ENCODE data around the gene OR4X1.
"Not testable (repeated sequence)": the region's sequence is repeated elsewhere in the genome, so short reads cannot be mapped to it uniquely, and the experiment has no call there.

Gene OR4X1, protein sequence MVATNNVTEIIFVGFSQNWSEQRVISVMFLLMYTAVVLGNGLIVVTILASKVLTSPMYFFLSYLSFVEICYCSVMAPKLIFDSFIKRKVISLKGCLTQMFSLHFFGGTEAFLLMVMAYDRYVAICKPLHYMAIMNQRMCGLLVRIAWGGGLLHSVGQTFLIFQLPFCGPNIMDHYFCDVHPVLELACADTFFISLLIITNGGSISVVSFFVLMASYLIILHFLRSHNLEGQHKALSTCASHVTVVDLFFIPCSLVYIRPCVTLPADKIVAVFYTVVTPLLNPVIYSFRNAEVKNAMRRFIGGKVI

GRCh38 chr11:48263423-48263911 lies at the start of gene OR4X1:
OR4X1 (plus strand) TSS chr11:48263861; CDS start chr11:48263861, 0 bp downstream.
- DNase-seq (ENCODE audit: low read depth) = no peak

- DNase-seq (ENCODE audit: low read depth) = no peak
These were observed 47.2 kb upstream of the OR4X1 start, which contains the start of gene OR4B1 for GRCh38 chr11:48216510-48216909. OR4B1 (plus strand) TSS chr11:48216810; CDS start chr11:48216810, 0 bp downstream.

DNA sequence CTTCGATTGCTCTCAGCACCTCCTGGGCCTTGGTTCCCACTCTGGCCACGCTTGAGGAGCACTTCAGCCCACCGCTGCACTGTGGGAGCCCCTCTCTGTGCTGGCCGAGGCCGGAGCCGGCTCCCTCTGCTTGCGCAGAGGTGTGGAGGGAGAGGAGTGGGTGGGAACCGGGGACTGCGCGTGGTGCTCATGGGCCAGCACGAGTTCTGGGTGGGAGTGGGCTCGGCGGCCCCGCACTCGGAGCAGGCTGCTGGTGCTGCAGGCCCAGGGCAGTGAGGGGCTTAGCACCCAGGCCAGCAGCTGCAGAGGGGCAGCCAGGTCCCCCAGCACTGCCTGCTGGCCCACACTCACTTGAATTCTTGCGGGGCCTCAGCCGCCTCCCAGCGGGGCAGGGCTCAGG lies 34.9 kb upstream of the OR4X1 start:
- DNase-seq (ENCODE audit: low read depth) = no peak

- not testable (repeated sequence) for DNase-seq (ENCODE audit: low read depth)
These were observed 33.6 kb upstream of the OR4X1 start for GRCh38 chr11:48230057-48230456.

- DNase-seq (ENCODE audit: low read depth) = no peak
These were observed 25.9 kb upstream of the OR4X1 start for GRCh38 chr11:48237727-48238126.

GRCh38 chr11:48242501-48242900 lies 21.2 kb upstream of the OR4X1 start:
- no peak for DNase-seq (ENCODE audit: low read depth)

- no peak for DNase-seq (ENCODE audit: low read depth)
These were observed 18.9 kb upstream of the OR4X1 start, which contains the start of gene OR4X2 for GRCh38 chr11:48244804-48245203. OR4X2 (plus strand) TSS chr11:48245104; CDS start chr11:48245104, 0 bp downstream.

DNA sequence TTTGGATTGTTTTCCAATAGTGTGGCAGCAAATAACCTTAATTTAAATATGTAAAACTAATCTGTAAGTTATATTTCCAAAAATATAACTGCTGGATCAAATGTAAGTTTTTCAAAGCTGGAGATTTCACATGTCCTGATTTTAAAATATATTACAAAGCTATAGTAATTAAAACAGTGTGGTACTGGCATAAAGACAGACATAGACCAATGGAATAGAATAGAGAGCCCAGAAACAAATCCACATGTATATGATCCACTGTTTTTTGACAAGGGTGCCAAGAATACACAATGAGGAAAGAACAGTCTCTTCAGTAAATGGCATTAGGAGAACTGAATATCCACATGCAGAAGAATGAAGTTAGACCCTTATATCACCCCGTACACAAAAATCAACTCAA lies 14.8 kb upstream of the OR4X1 start:
- no peak for DNase-seq (ENCODE audit: low read depth)

DNA sequence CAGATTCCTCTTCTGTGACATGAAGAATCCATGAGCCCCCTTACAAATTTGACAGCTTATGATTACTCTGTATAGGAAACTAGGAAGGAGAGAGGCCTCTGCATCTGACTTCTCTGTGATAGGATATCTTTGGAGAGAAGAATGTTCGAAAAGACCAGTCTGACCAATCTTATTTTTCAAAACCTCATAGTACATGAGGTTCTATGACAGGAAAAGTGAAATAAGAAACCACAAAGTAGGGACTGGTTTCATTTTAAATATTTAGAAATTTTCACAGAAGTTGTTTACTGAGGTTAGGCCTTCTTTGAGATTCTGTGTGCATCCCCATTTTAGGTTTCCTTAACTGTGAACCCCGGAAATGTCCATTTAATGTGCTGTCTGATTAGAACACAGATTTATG lies 2.1 kb upstream of the OR4X1 start:
- DNase-seq (ENCODE audit: low read depth) = no peak

DNA sequence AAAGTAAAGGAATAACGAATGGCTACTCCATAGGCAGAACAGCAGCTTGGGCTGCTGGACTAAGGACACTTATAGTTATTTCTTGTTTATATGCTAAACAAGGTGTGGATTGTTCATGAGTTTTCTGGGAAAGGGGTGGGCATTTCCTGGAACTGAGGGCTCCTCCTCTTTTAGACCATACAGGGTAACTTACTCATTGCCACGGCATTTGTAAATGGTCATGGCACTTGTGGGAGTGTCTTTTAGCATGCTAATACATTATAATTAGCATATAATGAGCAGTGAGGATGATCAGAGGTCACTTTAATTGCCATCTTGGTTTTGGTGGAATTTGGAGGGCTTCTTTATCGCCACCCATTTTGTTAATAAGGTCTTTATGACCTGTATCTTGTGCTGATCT lies 7.0 kb downstream of the OR4X1 start:
- DNase-seq (ENCODE audit: low read depth) = no peak

DNA sequence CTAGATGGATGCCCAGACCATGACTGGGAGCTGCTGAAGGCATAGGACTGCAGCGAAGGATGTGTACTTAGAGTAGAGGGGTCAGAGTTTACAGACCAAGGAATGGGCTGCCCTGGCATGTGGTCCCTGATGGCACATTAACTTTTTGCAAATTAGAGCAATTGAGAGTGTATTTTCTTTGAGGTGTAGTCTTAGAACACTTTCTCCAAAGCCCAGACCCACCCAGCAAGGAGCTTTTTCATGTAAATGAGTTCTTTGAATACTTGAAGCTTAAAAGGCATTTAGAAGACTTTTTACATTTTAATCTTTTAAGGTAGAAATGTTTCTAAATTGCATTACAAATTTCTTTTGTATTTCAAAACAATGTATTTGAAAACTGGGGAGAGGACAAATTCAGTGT lies 8.9 kb downstream of the OR4X1 start:
- no peak for DNase-seq (ENCODE audit: low read depth)

DNA sequence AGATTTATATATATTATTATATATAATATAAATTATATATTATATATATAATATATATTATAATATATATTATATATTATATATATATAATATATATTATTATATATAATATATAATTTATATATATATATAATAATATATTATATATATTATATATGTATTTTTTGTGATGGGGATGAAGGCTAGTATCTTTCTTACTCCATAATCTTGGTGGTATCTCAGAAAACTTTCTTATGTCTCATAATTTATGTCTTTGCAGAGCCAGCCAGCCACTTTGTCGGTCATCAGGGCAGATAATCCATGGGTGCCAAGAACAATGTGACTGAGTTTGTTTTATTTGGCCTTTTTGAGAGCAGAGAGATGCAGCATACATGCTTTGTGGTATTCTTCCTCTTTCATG lies 42.3 kb downstream of the OR4X1 start, which contains the start of gene OR4S1:
Gene OR4S1, plus strand, starts transcription at position 301 of the 400 bp plus-strand sequence. Its CDS starts 0 bp downstream, at position 301.
- no peak for DNase-seq (ENCODE audit: low read depth)

GRCh38 chr11:48307760-48308386 lies 44.2 kb downstream of the OR4X1 start:
- DNase-seq (ENCODE audit: low read depth) = no peak

GRCh38 chr11:48313590-48313989 lies 49.9 kb downstream of the OR4X1 start:
- DNase-seq (ENCODE audit: low read depth) = not testable (repeated sequence)
